HUES64 (cell line): Measurements from ENCODE around the gene ATAD3C.
"Not testable (repeated sequence)": the region's sequence is repeated elsewhere in the genome, so short reads cannot be mapped to it uniquely, and the experiment has no call there.

Experiments used
- H3K27ac ChIP-seq: 2 replicates; pipeline ENCODE4 v1.7.0; 2013; ENCODE audit warnings: low read depth, low read length, inconsistent platforms
- H3K27me3 ChIP-seq: 2 replicates; pipeline ENCODE4 v1.6.1; 2013; ENCODE audit warnings: mild to moderate bottlenecking, low read length; ENCODE audit not compliant: insufficient read depth
- H3K36me3 ChIP-seq: 2 replicates; pipeline ENCODE4 v1.6.1; 2013; ENCODE audit warnings: mild to moderate bottlenecking, low read length; ENCODE audit not compliant: insufficient read depth
- H3K4me1 ChIP-seq: 2 replicates; pipeline ENCODE4 v1.6.1; 2013; ENCODE audit warnings: mild to moderate bottlenecking, low read length, moderate library complexity; ENCODE audit not compliant: insufficient read depth
- H3K4me3 ChIP-seq: 2 replicates; pipeline ENCODE4 v1.5.1; 2013; ENCODE audit warnings: mild to moderate bottlenecking, low read length, moderate library complexity
- H3K9ac ChIP-seq: 2 replicates; pipeline ENCODE4 v1.6.1; 2013; ENCODE audit warnings: mild to moderate bottlenecking, low read depth, low read length
- H3K9me3 ChIP-seq: 2 replicates; pipeline ENCODE4 v1.6.1; 2013; ENCODE audit warnings: low read depth, low read length; ENCODE audit not compliant: insufficient read depth
- WGBS: fragments of 150-250, 120-280 bp; methylation state at CpG from one replicate; pipeline ENCODE4 v1.1.7; 2013; ENCODE audit warnings: missing lambda C conversion rate; 5-methylcytosine and 5-hydroxymethylcytosine counted together

ATAD3C gene

GRCh38 chr1:1517973-1518620 is 68.6 kb downstream of the ATAD3C start:
- 97% methylated on average over 24 of the region's 28 CpGs for WGBS
- no peaks in the 10 kb centered on the region for H3K9me3 ChIP-seq

GRCh38 chr1:1518621-1519007 is 69.1 kb downstream of the ATAD3C start:
- not testable (repeated sequence) for H3K9me3 ChIP-seq, H3K4me1 ChIP-seq, H3K4me3 ChIP-seq, H3K27me3 ChIP-seq, H3K9ac ChIP-seq, H3K27ac ChIP-seq
- H3K36me3 ChIP-seq, result peaks cover 36% of the 10 kb centered on the region
- 94% methylated on average over 15 of the region's 19 CpGs for WGBS

More at GRCh38 chr1:1517973-1518620, 68.6 kb downstream of the ATAD3C start:
- no peak overlapping the region for H3K9ac ChIP-seq
- no peak overlapping the region for H3K4me3 ChIP-seq
- no peak overlapping the region for H3K27ac ChIP-seq
- no peaks in the 10 kb centered on the region for H3K4me1 ChIP-seq
- H3K27me3 ChIP-seq, result no peaks in the 10 kb centered on the region
- peaks cover 34% of the 10 kb centered on the region for H3K36me3 ChIP-seq
